HepG2 (cell line): Measurements from ENCODE around the gene C3orf18. TPM values are rescaled to one million over a fixed set of nuclear protein-coding genes. Genes with fewer than 3 reads are reported as not detected.

Experiments used
- ATAC-seq: fragments of 200-7000 bp; cut with Tn5 transposase; 3 replicates; pipeline ENCODE4 v1.9.1; 2020; ENCODE audit warnings: mild to moderate bottlenecking, moderate library complexity
- BruUV-seq: library from RNA; stranded (reverse); fragments of 400-500 nt; replicated peaks from 2 replicates; lab custom pipeline; 2021; lab: Mats Ljungman, UMichigan
- CTCF ChIA-PET: fragments of 300-600 bp; formaldehyde crosslinking; extraction: SDS; loops from one replicate; lab custom pipeline; 2021; ENCODE audit warnings: low total read pairs, inconsistent platforms, low intra/inter-chr PET ratio; lab: Yijun Ruan, JAX
- POLR2A ChIA-PET: fragments of 350-600 bp; sonication (Branson Sonifier 250); formaldehyde crosslinking; loops from one replicate; lab custom pipeline; 2020; ENCODE audit warnings: antibody characterized with exemption, inconsistent platforms; lab: Yijun Ruan, JAX
- DNase-seq: peaks from one replicate; pipeline ENCODE4 v3.0.0-alpha.2; 2015; ENCODE audit warnings: low spot score
- FAIRE-seq: peaks from 3 replicates; lab custom pipeline; 2011; peaks lifted over from hg19 to GRCh38; lab: Jason Lieb, UNC
- H2AFZ ChIP-seq: one replicate; pipeline ENCODE4 v1.6.1; 2011; ENCODE audit warnings: low read length, inconsistent platforms
- H3K27ac ChIP-seq: fragments of 300-600 bp; 3 replicates; pipeline ENCODE4 v1.8.0; 2011; ENCODE audit warnings: mixed run types, mild to moderate bottlenecking, mixed read lengths, low read length, inconsistent platforms; ENCODE audit not compliant: insufficient read depth; ENCODE audit errors: extremely low read length
- H3K27me3 ChIP-seq, 2 experiments: fragments of 200-600 bp in 1 of 2; 2 replicates in 1 of 2; 3 replicates in 1 of 2; pipeline versions ENCODE4 v1.6.0 to v1.8.0; 2011; ENCODE audit warnings: low read length in 2 of 2, mild to moderate bottlenecking in 2 of 2, moderate library complexity in 2 of 2, inconsistent platforms in 1 of 2; ENCODE audit not compliant: insufficient read depth in 2 of 2, control insufficient read depth in 1 of 2
- H3K36me3 ChIP-seq, 2 experiments: fragments of 200-600 bp in 1 of 2; replicated peaks in 1 of 2; 2 replicates in 1 of 2; 3 replicates in 1 of 2; pipeline versions ENCODE4 v1.5.1 to v1.8.0; 2011; ENCODE audit warnings: low read length in 2 of 2, inconsistent platforms in 1 of 2; ENCODE audit not compliant: insufficient read depth in 2 of 2, control insufficient read depth in 1 of 2
- H3K4me1 ChIP-seq: 2 replicates; pipeline ENCODE4 v1.5.1; 2012; ENCODE audit warnings: low read length, inconsistent platforms; ENCODE audit not compliant: insufficient read depth
- H3K4me2 ChIP-seq: 2 replicates; pipeline ENCODE4 v1.6.0; 2011; ENCODE audit warnings: low read depth, low read length, inconsistent platforms
- H3K4me3 ChIP-seq, 3 experiments: fragments of 200-600 bp in 1 of 3; sonication (generic), shearing (Covaris generic) in 1 of 3; replicated peaks in 1 of 3; 2 replicates each; pipeline ENCODE4 v1.5.1; 2011 to 2016; ENCODE audit warnings: low read length in 3 of 3, inconsistent platforms in 2 of 3, low read depth in 2 of 3, mild to moderate bottlenecking in 2 of 3, control low read depth in 1 of 3, mixed read lengths in 1 of 3; ENCODE audit not compliant: insufficient read depth in 1 of 3
- H3K79me2 ChIP-seq: one replicate; pipeline ENCODE4 v1.6.1; 2011; ENCODE audit warnings: low read length, inconsistent platforms; ENCODE audit not compliant: insufficient read depth
- H3K9ac ChIP-seq: 2 replicates; pipeline ENCODE4 v1.6.0; 2011; ENCODE audit warnings: mild to moderate bottlenecking, low read depth, low read length, inconsistent platforms; ENCODE audit not compliant: insufficient read depth
- H3K9me3 ChIP-seq: 2 replicates; pipeline ENCODE4 v1.5.1; 2012; ENCODE audit warnings: mild to moderate bottlenecking, low read length
- H4K20me1 ChIP-seq: 2 replicates; pipeline ENCODE4 v1.6.0; 2011; ENCODE audit warnings: inconsistent platforms, mild to moderate bottlenecking, low read length, moderate library complexity; ENCODE audit not compliant: insufficient read depth
- EP300 ChIP-seq, 3 experiments: sonication (generic) in 1 of 3; formaldehyde crosslinking in 1 of 3; IDR thresholded peaks; 2 replicates each; pipeline versions ENCODE4 v1.5.1 to v1.6.1; 2011 to 2020; ENCODE audit warnings: low read depth in 2 of 3, low read length in 2 of 3, borderline replicate concordance in 1 of 3, improper control_type of control experiment in 1 of 3, mild to moderate bottlenecking in 1 of 3, missing genetic modification reagents in 1 of 3, moderate library complexity in 1 of 3
- SYNCRIP ChIP-seq: fragments of 200-400 bp; formaldehyde crosslinking; IDR thresholded peaks from 2 replicates; pipeline ENCODE4 v1.6.1; 2018; ENCODE audit warnings: mild to moderate bottlenecking, low read depth, low read length; ENCODE audit not compliant: insufficient read depth
- ZNF24 ChIP-seq: fragments of 450-650 bp; IDR thresholded peaks from 2 replicates; pipeline ENCODE4 v1.6.1; 2017; ENCODE audit warnings: antibody characterized with exemption, mild to moderate bottlenecking
- ZNF674 ChIP-seq: sonication (generic); formaldehyde crosslinking; IDR thresholded peaks from 2 replicates; pipeline ENCODE4 v1.5.0; 2020; ENCODE audit warnings: low read depth, mild to moderate bottlenecking, missing genetic modification reagents
- whole genome bisulfite sequencing: methylation state at CpG from one replicate; pipeline ENCODE4 v1.1.6; 2017; ENCODE audit warnings: low lambda C conversion rate; 5-methylcytosine and 5-hydroxymethylcytosine counted together
- in situ Hi-C: cut with HindIII; loops from 2 replicates; pipeline ENCODE4 v1.10.0; 2017; ENCODE audit warnings: low pct_unique_long_range_greater_than_20kb; ENCODE audit not compliant: extremely low pct_ligation_motif_present
- intact Hi-C: fragments of 100-400 bp; cut with micrococcal nuclease; formaldehyde crosslinking; loops from one replicate; pipeline ENCODE4 v1.10.0; 2022; ENCODE audit not compliant: unreplicated experiment
- polyA plus RNA-seq, 8 experiments: library from polyadenylated mRNA; depleted of rRNA in 3 of 8; stranded (reverse) in 7 of 8; unstranded in 1 of 8; fragments of >200 nt; fragmentation: Illumina TruSeq in 4 of 8; extraction: Trizol in 4 of 8; gene quantifications; 2 replicates each; pipeline versions ENCODE4 v1.2.1 to v1.2.3, GENCODE V29; 2011 to 2016; ENCODE audit warnings: low read depth in 4 of 8, missing spikeins in 1 of 8, mixed read lengths in 1 of 8; ENCODE audit not compliant: insufficient read depth in 1 of 8
- total RNA-seq, 5 experiments: library from RNA; depleted of rRNA; stranded (reverse); fragments of >200 nt; fragmentation: Illumina TruSeq; extraction: Trizol; gene quantifications; 2 replicates each; pipeline ENCODE4 v1.2.3, GENCODE V29; 2016; ENCODE audit warnings: low read depth in 1 of 5
- TF ChIP-seq, protein P1 (sequence below): sonication (generic); formaldehyde crosslinking; IDR thresholded peaks from 2 replicates; pipeline ENCODE4 v1.8.0; 2022; ENCODE audit warnings: missing genetic modification reagents, mild to moderate bottlenecking, moderate library complexity, borderline replicate concordance

The C3orf18 gene
- total and polyA plus RNA-seq, 2 of the 13 experiments (the other 11 are each of a cell fraction or from before 2014, with no cell fraction given): 1.6 to 4.8 TPM

DNA sequence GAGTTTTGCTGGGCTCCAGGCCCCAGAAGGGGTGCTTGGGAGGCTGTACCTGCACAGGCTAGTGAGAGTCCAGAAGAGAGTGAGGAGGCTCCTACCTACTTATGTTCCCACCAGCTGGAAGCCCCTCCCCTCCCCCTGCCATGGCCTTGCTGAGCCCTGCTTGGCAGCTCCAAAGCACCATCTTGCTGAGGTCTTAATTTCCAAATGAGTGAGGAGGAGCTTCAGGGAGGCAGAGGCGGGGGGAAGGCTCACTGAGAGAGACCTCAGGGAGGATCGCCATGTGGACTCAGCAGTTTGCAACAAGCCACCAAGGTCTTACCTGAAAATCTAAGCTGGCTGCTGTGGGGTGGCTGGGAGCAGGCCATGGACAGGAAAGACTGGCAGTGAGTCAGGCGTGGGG is 55.4 kb downstream of the C3orf18 start (continued):
- TF ChIP-seq, protein P1, sequence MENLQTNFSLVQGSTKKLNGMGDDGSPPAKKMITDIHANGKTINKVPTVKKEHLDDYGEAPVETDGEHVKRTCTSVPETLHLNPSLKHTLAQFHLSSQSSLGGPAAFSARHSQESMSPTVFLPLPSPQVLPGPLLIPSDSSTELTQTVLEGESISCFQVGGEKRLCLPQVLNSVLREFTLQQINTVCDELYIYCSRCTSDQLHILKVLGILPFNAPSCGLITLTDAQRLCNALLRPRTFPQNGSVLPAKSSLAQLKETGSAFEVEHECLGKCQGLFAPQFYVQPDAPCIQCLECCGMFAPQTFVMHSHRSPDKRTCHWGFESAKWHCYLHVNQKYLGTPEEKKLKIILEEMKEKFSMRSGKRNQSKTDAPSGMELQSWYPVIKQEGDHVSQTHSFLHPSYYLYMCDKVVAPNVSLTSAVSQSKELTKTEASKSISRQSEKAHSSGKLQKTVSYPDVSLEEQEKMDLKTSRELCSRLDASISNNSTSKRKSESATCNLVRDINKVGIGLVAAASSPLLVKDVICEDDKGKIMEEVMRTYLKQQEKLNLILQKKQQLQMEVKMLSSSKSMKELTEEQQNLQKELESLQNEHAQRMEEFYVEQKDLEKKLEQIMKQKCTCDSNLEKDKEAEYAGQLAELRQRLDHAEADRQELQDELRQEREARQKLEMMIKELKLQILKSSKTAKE (CRISPR knock-in tag): no peak

DNA sequence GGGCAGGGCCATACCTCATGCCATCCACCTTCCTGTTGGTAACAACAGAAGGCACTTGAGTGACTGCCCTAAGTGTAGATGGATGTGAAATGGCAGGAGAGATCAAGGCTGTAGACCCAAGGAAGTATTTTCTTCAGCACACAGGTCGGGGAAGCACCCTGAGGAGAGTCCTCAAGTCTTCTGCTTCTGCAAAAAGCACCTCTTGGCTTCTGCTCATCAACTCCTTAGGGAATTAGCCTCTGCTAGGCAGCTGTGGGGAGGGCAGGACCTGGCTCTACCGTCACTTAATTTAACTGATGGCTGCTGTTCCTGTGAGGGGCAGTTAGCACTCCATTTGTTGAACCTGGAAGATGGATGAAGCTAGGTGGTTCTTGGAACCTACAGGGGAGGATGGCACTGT is 57.2 kb downstream of the C3orf18 start:
- POLR2A ChIA-PET: no interaction called here
- H3K4me1 ChIP-seq: peaks cover 22% of the 10 kb centered on the region
- no peak overlapping the region for H3K4me2 ChIP-seq
- H3K36me3 ChIP-seq: no peaks in the 10 kb centered on the region
- H3K27me3 ChIP-seq: peaks cover 2 to 41% of the 10 kb centered on the region in 2 experiments; a peak in 2 of 5 replicates
- no peak overlapping the region for H2AFZ ChIP-seq
- FAIRE-seq: no peak
- no peak overlapping the region for H3K9ac ChIP-seq
- H3K27ac ChIP-seq: no peak overlapping the region
- in situ Hi-C loops (no loop called here), intact Hi-C loops (no loop called here)
- TF ChIP-seq EP300 (IDR thresholded peaks at IDR 0.05; ENCODE audit: low read depth in 2 of 2, low read length in 2 of 2) (no peak), EP300 (CRISPR knock-in tag; IDR thresholded peaks at IDR 0.05; ENCODE audit: borderline replicate concordance) (no peak), SYNCRIP (no peak), ZNF674 (CRISPR knock-in tag) (no peak), ZNF24 (no peak)
- ATAC-seq: no peak
- CTCF ChIA-PET: no interaction called here
- no peaks in the 10 kb centered on the region for H3K9me3 ChIP-seq
- DNase-seq: no peak
- no peaks in the 10 kb centered on the region for H3K79me2 ChIP-seq
- no TSS peak for BruUV-seq
- no peak overlapping the region for H3K4me3 ChIP-seq
- no peaks in the 10 kb centered on the region for H4K20me1 ChIP-seq
- WGBS: 0% methylated on average over 1 of the region's 2 CpGs
